ACC112 (cell line): ENCODE results near the gene SHCBP1L.
"Not testable (repeated sequence)": the region's sequence is repeated elsewhere in the genome, so short reads cannot be mapped to it uniquely, and the experiment has no call there.

Source experiments
- H2AFZ ChIP-seq: fragments of 200-600 bp; sonication (generic); one replicate; pipeline ENCODE4 v1.6.0; 2017; ENCODE audit warnings: antibody characterized with exemption, low read length; ENCODE audit not compliant: unreplicated experiment
- H3K27ac ChIP-seq: fragments of 200-600 bp; sonication (generic); 2 replicates; pipeline ENCODE4 v1.5.1; 2014; ENCODE audit warnings: low read depth, mild to moderate bottlenecking, antibody characterized with exemption, low read length, moderate library complexity
- H3K27me3 ChIP-seq: fragments of 200-600 bp; sonication (generic); 2 replicates; pipeline ENCODE4 v1.6.1; 2014; ENCODE audit warnings: mild to moderate bottlenecking, antibody characterized with exemption, low read length, moderate library complexity, mixed read lengths; ENCODE audit not compliant: insufficient read depth
- H3K36me3 ChIP-seq: fragments of 200-600 bp; sonication (generic); 2 replicates; pipeline ENCODE4 v1.6.1; 2016; ENCODE audit warnings: mild to moderate bottlenecking, antibody characterized with exemption, low read length, moderate library complexity, mixed read lengths; ENCODE audit not compliant: insufficient read depth
- H3K4me1 ChIP-seq: fragments of 200-600 bp; sonication (generic); one replicate; pipeline ENCODE4 v1.6.1; 2016; ENCODE audit warnings: low read length, mixed read lengths; ENCODE audit not compliant: insufficient read depth, unreplicated experiment, control insufficient read depth
- H3K4me3 ChIP-seq: fragments of 200-600 bp; sonication (generic); 2 replicates; pipeline ENCODE4 v1.5.1; 2014; ENCODE audit warnings: mild to moderate bottlenecking, low read depth, low read length
- H3K79me2 ChIP-seq: fragments of 200-600 bp; sonication (generic); one replicate; pipeline ENCODE4 v1.6.0; 2016; ENCODE audit warnings: low read length; ENCODE audit not compliant: control insufficient read depth, unreplicated experiment, insufficient read depth

SHCBP1L gene

GRCh38 chr1:182935716-182936115, 17.2 kb downstream of the SHCBP1L start:
- Histone ChIP-seq H3K36me3 (no peaks in the 10 kb centered on the region; the same call in 1 of the 2 replicates), H2AFZ (no peak overlapping the region), H3K4me3 (no peak overlapping the region), H3K27ac (no peak overlapping the region), H3K4me1 (no peaks in the 10 kb centered on the region), H3K27me3 (no peaks in the 10 kb centered on the region), H3K79me2 (no peaks in the 10 kb centered on the region)

- Histone ChIP-seq H3K4me1 (no peaks in the 10 kb centered on the region), H3K27me3 (no peaks in the 10 kb centered on the region), H2AFZ (no peak overlapping the region), H3K4me3 (no peak overlapping the region), H3K36me3 (no peaks in the 10 kb centered on the region; the same call in 1 of the 2 replicates), H3K27ac (no peak overlapping the region), H3K79me2 (no peaks in the 10 kb centered on the region)
Measured at GRCh38 chr1:182930985-182931384, 22.0 kb downstream of the SHCBP1L start.

GRCh38 chr1:182927693-182928433, 25.1 kb downstream of the SHCBP1L start:
- Histone ChIP-seq H3K36me3 (no peaks in the 10 kb centered on the region), H3K4me3 (no peak overlapping the region), H3K79me2 (no peaks in the 10 kb centered on the region), H3K27ac (no peak overlapping the region), H3K4me1 (no peaks in the 10 kb centered on the region), H3K27me3 (no peaks in the 10 kb centered on the region), H2AFZ (no peak overlapping the region)

- no peaks in the 10 kb centered on the region for H3K36me3 ChIP-seq
- no peaks in the 10 kb centered on the region for H3K4me1 ChIP-seq
- H2AFZ ChIP-seq: no peak overlapping the region
- H3K4me3 ChIP-seq: no peak overlapping the region
- no peaks in the 10 kb centered on the region; the same call in 1 of the 2 replicates for H3K27me3 ChIP-seq
- H3K27ac ChIP-seq: no peak overlapping the region
- H3K79me2 ChIP-seq: no peaks in the 10 kb centered on the region
Measured at GRCh38 chr1:182925661-182926060, 27.3 kb downstream of the SHCBP1L start.

- H3K27me3 ChIP-seq: no peaks in the 10 kb centered on the region
- no peak overlapping the region for H3K27ac ChIP-seq
- H3K4me1 ChIP-seq: no peaks in the 10 kb centered on the region
- H2AFZ ChIP-seq: no peak overlapping the region
- no peaks in the 10 kb centered on the region for H3K36me3 ChIP-seq
- no peak overlapping the region for H3K4me3 ChIP-seq
- no peaks in the 10 kb centered on the region for H3K79me2 ChIP-seq
Measured at GRCh38 chr1:182917378-182917777, 35.6 kb downstream of the SHCBP1L start.

- H3K79me2 ChIP-seq: no peaks in the 10 kb centered on the region
- no peak overlapping the region for H2AFZ ChIP-seq
- H3K36me3 ChIP-seq: no peaks in the 10 kb centered on the region
- no peak overlapping the region for H3K4me3 ChIP-seq
- H3K4me1 ChIP-seq: no peaks in the 10 kb centered on the region
- H3K27ac ChIP-seq: no peak overlapping the region
- H3K27me3 ChIP-seq: no peaks in the 10 kb centered on the region
Measured at GRCh38 chr1:182913401-182913800, 39.6 kb downstream of the SHCBP1L start.

GRCh38 chr1:182910143-182910542, 42.8 kb downstream of the SHCBP1L start:
- Histone ChIP-seq H3K27me3 (no peaks in the 10 kb centered on the region), H3K36me3 (no peaks in the 10 kb centered on the region), H3K79me2 (no peaks in the 10 kb centered on the region), H3K27ac (no peak overlapping the region), H3K4me1 (no peaks in the 10 kb centered on the region), H3K4me3 (no peak overlapping the region), H2AFZ (no peak overlapping the region)

GRCh38 chr1:182909578-182909977, 43.4 kb downstream of the SHCBP1L start:
- Histone ChIP-seq H3K27ac (no peak overlapping the region), H3K4me1 (no peaks in the 10 kb centered on the region), H2AFZ (no peak overlapping the region), H3K4me3 (no peak overlapping the region), H3K36me3 (no peaks in the 10 kb centered on the region), H3K79me2 (no peaks in the 10 kb centered on the region), H3K27me3 (no peaks in the 10 kb centered on the region)

GRCh38 chr1:182905321-182905720, 47.6 kb downstream of the SHCBP1L start:
- H3K27me3 ChIP-seq: no peaks in the 10 kb centered on the region
- no peaks in the 10 kb centered on the region for H3K36me3 ChIP-seq
- H3K27ac ChIP-seq: no peak overlapping the region
- no peaks in the 10 kb centered on the region for H3K79me2 ChIP-seq
- no peak overlapping the region for H2AFZ ChIP-seq
- no peaks in the 10 kb centered on the region for H3K4me1 ChIP-seq
- no peak overlapping the region for H3K4me3 ChIP-seq

GRCh38 chr1:182901946-182902345, 51.0 kb downstream of the SHCBP1L start:
- H2AFZ ChIP-seq, H3K4me3 ChIP-seq, H3K79me2 ChIP-seq, H3K27ac ChIP-seq, H3K36me3 ChIP-seq, H3K27me3 ChIP-seq, H3K4me1 ChIP-seq: not testable (repeated sequence)

- Histone ChIP-seq H2AFZ (no peak overlapping the region), H3K36me3 (no peaks in the 10 kb centered on the region), H3K4me1 (no peaks in the 10 kb centered on the region), H3K79me2 (no peaks in the 10 kb centered on the region), H3K27ac (no peak overlapping the region), H3K4me3 (no peak overlapping the region), H3K27me3 (no peaks in the 10 kb centered on the region)
Measured at GRCh38 chr1:182897696-182898095, 55.3 kb downstream of the SHCBP1L start.
